DMS79 (cell line): ENCODE measurements around the gene ZNF660.
"Not testable (repeated sequence)": the region's sequence is repeated elsewhere in the genome, so short reads cannot be mapped to it uniquely, and the experiment has no call there.

Source experiments
- DNase-seq: peaks from one replicate; lab custom pipeline; 2025; lab: John Stamatoyannopoulos, UW

The ZNF660 gene

DNA sequence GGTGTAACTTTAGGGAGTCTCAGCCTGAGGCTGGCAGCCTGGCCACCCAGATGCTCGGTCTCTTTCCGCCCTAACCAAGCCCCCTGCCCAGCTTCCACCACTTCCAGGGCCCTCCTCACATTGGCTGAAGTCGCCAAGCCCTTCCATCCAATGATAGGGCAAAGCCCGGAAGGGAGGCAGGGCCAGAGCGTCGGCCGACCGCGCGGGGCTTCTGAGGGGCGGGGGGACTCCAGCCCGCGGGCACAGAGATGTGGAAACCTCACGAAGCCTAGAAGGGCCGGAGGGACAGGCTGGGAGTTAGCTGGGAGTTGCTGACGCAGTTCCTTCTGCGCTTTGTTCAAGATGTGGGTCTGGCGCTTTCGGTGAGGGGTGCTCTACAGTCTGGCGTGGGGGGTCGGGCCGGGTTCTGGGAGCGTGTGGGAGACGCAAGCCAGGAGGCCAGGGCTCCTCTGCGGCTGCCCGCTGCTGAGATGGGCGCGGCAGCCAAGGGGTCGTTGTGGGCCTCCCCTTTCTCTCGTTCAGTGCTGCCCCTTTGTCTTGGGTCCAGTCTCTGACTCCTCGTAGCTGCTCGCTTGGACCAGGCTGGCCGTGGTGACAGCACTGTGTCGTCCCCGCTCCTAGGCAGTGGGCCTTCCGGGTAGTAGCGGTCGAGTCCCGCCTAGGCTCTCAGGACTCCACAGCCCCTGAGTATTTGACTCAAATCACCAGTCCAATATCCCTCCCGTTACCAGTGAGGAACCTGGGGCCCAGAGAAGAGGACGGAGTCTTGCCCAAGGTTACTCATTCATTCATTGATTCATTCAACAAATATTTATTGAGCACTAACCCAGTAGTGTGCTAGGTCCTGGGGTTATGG is at the start of gene ZNF660:
ZNF660 (plus strand) TSS at position 319 of the 856 bp plus-strand sequence. CDS start 9,230 bp downstream, outside the sequence.
- peak; percentile 73 for DNase-seq

DNA sequence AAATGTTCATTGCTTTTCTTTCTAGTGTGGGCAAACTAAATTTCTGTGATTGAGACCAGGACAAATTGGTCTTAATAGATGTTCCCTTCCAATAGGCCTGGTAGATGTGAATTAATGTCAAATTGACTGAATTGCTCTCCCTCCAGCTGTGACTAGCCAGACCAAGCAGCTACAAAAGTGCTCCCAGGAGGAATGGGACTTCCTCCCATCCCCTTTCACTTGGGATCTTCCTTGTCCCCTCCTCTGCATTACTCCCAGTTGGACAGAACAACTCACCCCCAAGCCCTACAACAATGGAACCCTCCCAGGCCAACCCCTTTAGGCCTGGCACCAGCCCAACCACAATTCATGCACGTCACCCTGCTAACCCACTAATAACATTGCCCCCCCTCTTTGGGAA is 49.4 kb upstream of the ZNF660 start:
- DNase-seq = no peak

DNA sequence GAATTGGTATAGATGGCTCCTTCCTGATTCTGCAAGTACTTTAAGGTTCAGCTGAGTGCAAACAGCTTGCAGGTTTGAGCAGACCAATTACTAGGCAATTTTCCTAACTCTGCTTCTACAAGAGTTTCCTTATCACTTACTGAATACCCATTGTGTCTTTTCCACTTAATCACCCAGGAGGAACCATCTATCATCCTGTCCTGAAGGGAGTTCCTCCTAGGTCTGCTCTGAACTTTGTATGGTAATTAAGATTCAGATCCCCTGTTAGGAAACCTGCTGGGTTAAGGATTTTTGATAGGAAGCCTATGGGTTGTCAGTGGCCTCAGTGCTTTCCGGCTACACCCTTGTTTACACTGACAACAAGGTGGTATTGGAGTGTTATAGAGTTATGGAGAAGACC is 40.0 kb upstream of the ZNF660 start:
- not testable (repeated sequence) for DNase-seq

DNA sequence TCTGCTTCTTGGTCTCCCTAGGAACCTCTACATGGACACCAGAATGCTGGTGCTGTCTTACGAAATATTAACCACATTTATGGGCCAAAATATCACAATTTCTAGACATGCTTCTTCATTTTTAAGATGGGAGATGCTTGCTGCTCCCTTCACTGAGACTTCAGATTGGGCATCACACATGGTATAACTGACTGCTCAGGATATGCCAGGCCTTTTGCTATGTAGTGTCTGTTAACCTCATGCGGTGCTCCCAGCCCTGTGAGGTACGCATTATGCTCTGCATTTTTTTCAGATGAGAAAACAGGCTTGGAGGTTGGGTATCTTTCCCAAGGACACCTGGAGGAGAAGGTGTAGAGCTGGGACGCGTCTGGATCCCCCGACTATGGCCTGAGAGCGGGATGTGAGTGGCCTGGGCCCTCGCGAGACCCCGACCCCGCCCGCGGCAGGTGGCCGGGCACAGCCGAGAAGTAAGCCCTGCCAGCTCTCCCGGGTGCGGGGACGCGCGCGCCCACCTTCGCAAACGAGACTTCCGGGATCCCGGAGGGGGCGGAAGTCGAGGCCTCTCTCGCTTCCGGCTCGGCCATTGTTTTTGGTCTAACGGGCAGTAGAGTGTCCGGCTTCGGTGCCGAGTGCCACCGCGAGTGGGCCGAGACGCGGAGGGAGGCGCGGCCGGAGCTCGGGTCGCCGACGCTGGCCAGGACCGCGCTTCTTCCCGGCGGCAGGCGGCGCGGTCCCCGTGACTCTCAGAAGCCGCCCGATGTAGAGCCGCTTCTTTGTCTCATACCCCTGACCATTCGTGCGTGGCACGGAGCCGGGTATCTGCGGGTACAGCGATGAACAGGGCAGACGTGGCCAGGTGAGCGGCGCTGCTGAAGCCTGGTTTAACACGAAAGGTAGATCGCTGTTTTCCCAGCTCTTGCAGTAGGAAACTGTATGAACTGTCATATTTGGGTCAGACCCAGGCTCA is 29.9 kb upstream of the ZNF660 start, which contains the start of gene ZKSCAN7:
ZKSCAN7 (plus strand) TSS at position 568 of the 967 bp plus-strand sequence. CDS start 1,855 bp downstream, outside the sequence.
- peak; percentile 43 for DNase-seq

- no peak for DNase-seq
These were observed 29.0 kb upstream of the ZNF660 start for GRCh38 chr3:44555723-44556122.

- DNase-seq = no peak
These were observed 27.7 kb upstream of the ZNF660 start for GRCh38 chr3:44557074-44557473.

- no peak for DNase-seq
These were observed 23.7 kb upstream of the ZNF660 start for GRCh38 chr3:44561076-44561475.

DNA sequence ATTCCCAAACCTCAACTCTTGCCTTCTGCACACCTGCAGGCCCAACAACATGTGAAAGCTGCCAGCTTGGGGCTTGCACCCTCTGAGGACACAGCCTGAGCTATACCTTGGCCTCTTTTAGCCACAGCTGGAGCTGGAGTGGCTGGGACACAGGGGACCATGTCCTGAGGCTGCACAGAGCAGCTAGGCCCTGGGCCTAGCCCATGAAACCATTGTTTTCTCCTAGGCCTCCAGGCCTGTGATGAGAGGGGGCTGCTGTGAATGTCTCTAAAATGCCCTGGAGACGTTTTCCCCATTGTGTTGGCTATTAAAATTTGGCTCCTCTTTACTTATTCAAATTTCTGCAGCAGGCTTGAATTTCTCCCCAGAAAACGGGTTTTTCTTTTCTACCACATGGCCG is 22.6 kb upstream of the ZNF660 start:
- DNase-seq = no peak

DNA sequence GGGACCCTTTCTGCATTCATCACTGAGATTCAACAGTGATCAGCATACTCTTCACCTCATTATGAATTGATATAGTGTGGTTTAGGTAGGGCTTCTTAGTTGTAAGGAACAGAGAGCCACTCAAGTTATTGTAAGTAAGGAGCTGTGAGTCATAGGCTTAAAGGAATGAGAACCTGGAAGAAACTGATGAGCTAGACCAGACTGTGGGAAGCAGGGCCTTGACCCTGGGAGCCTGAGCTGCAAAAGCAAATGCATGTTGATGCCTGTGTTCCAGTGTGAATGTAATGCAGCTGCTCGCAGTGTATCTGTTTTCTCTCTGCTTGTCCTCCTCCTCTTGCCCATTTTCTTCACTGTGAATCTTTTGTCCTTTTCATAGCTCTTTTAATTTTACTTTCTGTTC is 16.2 kb upstream of the ZNF660 start:
- no peak for DNase-seq

- DNase-seq = no peak
These were observed 13.7 kb upstream of the ZNF660 start for GRCh38 chr3:44571024-44571423.

GRCh38 chr3:44576613-44577012 is 8.2 kb upstream of the ZNF660 start:
- no peak for DNase-seq

- not testable (repeated sequence) for DNase-seq
These were observed 7.3 kb upstream of the ZNF660 start for GRCh38 chr3:44577354-44577952.

DNA sequence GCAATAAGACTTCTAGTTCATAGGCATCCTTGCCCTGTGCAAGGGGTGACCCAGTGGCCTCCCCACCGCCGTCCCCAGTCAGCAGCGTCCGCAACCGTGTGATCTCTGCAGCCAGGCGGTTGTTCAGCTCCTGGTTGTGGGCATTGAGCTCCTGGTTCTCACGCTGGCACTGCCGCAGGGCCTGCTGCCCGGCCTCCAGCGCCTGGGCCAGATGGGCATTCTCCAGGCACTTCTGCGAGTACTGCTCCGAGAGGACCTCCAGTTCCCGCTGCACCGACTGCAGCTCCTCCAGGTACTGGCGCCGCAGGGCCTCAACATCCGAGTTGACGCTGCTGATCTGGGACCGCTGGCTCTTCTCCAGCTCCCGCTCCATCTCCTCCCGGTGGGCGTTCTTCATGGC is 6.4 kb upstream of the ZNF660 start:
- DNase-seq = not testable (repeated sequence)

DNA sequence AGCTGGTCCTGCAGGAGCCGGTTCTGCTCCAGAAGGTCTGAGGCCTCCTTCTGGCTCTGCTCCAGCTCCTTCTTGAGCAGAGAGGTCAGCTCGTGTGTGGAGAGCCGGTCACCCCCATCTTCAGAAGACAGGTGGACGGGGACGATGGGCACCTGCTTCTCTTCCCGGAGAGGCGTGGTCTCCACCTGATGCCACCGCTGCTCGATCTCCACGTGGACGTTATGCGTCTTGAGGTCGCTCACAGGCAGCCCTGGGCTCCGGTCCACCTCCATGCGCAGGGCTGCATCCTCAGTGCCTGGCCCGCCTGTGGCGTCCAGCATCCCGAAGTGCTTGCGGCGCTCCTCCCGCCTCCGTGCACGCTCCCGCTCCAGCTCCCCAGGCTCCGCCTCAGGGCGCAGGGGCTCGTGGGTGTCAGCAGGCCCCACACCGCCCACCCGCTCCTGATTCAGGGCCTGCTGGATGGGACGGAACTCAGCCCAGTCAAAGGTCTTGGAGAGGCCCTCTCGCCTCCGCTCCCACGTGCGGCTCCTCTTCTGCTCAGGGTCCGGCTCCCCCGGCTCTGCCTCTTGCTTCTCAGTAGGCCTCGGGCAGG is 5.7 kb upstream of the ZNF660 start:
- DNase-seq = not testable (repeated sequence)

DNA sequence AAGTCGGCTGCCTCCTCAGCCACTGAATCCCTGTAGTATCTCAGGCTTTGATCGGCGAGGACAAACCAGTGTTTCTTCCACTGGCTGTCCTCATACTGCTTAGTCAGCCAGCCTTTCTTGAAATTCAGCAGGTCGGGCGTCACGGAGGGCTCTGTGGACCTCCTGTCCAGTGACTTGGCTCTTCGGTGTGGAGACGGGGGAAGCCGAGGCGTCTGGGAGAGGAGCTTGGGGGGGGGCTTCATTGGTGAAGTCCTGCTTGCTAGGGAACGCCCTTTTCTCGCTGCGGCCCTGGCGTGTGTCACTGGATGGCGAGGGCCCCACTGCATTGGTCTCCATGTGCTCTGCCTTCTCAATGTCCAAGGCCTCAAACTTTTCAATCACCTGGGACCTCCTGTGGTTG is 5.0 kb upstream of the ZNF660 start:
- DNase-seq = not testable (repeated sequence)

GRCh38 chr3:44580971-44581370 is 3.8 kb upstream of the ZNF660 start:
- DNase-seq = not testable (repeated sequence)

DNA sequence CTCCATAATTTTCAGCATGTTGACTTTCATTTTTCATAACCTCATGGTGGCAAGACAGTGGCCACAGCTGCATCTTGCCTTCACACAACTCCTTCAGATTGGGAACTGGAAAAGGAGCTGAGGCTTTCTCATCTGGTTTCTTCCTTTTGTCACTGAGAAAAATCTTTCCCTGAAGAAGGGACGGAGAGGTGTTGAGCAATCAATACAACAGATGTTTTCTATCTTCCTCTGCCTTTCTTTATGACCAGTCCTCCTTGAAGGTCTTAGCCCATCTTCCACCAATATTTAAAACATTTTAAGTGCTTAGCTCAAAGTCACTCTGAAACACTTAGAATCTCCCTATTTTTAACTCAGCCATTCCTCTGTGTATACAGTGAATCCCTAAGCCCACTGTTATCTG is 11.9 kb downstream of the ZNF660 start:
- DNase-seq = no peak

GRCh38 chr3:44601749-44602148 is 17.0 kb downstream of the ZNF660 start:
- no peak for DNase-seq

- no peak for DNase-seq
These were observed 27.9 kb downstream of the ZNF660 start for GRCh38 chr3:44612678-44613077.

GRCh38 chr3:44624749-44625480 is 40.2 kb downstream of the ZNF660 start, which contains the start of gene ZNF197:
ZNF197 (plus strand) TSS chr3:44625036; CDS start chr3:44629155, 4,119 bp downstream.
- peak; percentile 72 for DNase-seq

DNA sequence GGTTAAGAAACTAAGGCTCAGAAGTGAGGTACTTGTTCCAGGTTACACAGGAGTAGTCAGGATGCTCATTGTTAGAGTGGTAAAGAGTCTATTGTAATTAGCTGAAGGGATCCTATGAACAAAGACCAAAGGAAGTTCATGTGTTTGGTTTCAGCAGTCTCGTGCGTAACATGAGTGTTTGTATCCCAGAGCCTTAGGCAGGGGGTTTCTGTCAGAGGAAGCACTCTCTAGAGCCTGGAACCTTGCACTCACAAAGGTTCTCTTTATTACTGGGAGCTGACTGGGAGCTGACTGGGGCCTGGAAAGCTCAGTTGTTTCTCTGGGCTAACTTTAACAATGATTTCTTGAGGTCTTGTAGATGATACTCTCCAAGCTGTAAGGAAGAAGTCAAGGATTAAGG is 44.0 kb downstream of the ZNF660 start:
- no peak for DNase-seq
